ENCODE measurements around the gene TMEM250.

DNA sequence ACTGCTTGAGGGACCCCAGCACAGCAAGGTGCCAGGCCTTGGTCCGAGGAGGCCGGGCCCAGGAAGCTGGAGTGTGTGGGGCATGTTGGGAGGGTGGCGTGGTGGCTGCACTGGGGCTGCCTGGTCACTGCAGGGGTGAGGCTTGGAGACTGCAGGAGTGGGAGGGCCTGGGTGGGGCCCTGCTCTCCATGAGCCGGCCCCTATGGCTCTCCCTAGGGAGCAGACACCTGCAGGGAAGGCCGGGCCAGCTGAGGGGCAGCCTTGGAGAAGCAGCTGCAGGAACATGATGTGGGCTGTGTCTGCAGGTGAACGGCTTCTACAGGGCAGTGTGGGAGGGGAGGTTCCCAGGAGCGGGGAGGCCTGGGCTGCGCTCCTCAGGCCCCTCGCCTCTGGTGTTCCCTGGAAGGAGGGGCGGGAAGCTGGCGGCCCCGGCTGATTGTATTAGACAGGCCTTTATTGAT, 41.7 kb upstream of the TMEM250 start:
- TF ChIP-seq, protein P1, sequence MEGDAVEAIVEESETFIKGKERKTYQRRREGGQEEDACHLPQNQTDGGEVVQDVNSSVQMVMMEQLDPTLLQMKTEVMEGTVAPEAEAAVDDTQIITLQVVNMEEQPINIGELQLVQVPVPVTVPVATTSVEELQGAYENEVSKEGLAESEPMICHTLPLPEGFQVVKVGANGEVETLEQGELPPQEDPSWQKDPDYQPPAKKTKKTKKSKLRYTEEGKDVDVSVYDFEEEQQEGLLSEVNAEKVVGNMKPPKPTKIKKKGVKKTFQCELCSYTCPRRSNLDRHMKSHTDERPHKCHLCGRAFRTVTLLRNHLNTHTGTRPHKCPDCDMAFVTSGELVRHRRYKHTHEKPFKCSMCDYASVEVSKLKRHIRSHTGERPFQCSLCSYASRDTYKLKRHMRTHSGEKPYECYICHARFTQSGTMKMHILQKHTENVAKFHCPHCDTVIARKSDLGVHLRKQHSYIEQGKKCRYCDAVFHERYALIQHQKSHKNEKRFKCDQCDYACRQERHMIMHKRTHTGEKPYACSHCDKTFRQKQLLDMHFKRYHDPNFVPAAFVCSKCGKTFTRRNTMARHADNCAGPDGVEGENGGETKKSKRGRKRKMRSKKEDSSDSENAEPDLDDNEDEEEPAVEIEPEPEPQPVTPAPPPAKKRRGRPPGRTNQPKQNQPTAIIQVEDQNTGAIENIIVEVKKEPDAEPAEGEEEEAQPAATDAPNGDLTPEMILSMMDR (conservative IDR thresholded peaks at IDR 0.05 in 1 of 2, IDR thresholded peaks at IDR 0.05 in 1 of 2; ENCODE audit: extremely low read depth in 1 of 2, insufficient read depth in 1 of 2, low read depth in 1 of 2, low read length in 2 of 2), result no peak
- no peak for TF ChIP-seq EZH2 (IDR thresholded peaks at IDR 0.05; ENCODE audit: borderline replicate concordance, low read length)
